ENCODE measurements around the gene YARS1.

DNA sequence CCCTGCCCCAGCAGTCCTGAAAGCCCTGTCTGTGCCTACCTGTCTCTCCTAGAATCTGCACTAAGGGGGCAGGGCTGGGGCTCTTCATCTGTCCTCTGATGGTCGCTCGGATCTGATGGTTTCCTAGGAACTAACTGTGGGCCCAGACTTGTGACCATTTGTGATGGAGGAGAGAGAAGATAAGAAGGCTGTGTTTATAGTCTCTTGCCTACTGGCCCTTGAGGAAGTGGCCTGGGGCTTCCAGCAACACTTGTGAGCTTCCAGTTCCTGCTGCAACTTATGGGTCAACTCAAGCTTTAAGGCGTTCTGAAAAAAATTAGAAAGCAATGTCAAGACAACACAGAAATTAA lies 61.4 kb downstream of the YARS1 start:
- TF ChIP-seq FOXP2 (optimal IDR thresholded peaks at IDR 0.05; ENCODE audit: control extremely low read depth, extremely low read length, insufficient read depth) (no peak), POLR2AphosphoS5 (IDR thresholded peaks at IDR 0.05; ENCODE audit: borderline replicate concordance, low read depth, low read length) (no peak)

All from SK-N-MC (cell line).